Measurements from ENCODE around the gene AHCYL1. TPM values are rescaled to one million over a fixed set of nuclear protein-coding genes. Genes with fewer than 3 reads are reported as not detected.

AHCYL1 gene
- total RNA-seq, 1 donor from 2014 or later, result 59.6 TPM

GRCh38 chr1:110070671-110071242 is 86.2 kb downstream of the AHCYL1 start, which contains the start of gene ALX3:
Gene ALX3 (minus strand): TSS chr1:110070672. CDS start chr1:110070612, 60 bp downstream.
- Mint-ChIP-seq H3K4me3 (ENCODE audit: unreplicated experiment) (no peak within 1 kb of the TSS), H3K36me3 (ENCODE audit: low read depth) (peaks cover 8% of the 10 kb centered on the region), H3K27ac (ENCODE audit: unreplicated experiment) (no peak within 1 kb of the TSS), H3K4me1 (ENCODE audit: low read depth) (peaks cover 4% of the 10 kb centered on the region), H3K27me3 (ENCODE audit: low read depth) (peaks cover 67% of the 10 kb centered on the region), H3K9me3 (ENCODE audit: low read depth) (no peaks in the 10 kb centered on the region)
- TF ChIP-seq, protein P1, sequence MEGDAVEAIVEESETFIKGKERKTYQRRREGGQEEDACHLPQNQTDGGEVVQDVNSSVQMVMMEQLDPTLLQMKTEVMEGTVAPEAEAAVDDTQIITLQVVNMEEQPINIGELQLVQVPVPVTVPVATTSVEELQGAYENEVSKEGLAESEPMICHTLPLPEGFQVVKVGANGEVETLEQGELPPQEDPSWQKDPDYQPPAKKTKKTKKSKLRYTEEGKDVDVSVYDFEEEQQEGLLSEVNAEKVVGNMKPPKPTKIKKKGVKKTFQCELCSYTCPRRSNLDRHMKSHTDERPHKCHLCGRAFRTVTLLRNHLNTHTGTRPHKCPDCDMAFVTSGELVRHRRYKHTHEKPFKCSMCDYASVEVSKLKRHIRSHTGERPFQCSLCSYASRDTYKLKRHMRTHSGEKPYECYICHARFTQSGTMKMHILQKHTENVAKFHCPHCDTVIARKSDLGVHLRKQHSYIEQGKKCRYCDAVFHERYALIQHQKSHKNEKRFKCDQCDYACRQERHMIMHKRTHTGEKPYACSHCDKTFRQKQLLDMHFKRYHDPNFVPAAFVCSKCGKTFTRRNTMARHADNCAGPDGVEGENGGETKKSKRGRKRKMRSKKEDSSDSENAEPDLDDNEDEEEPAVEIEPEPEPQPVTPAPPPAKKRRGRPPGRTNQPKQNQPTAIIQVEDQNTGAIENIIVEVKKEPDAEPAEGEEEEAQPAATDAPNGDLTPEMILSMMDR (IDR thresholded peaks at IDR 0.05), result no peak
- no peak for DNase-seq (ENCODE audit: low spot score)

Other genes with a start within 250 kb of the AHCYL1 start
- 51.2 to 63.8 TPM (median 61.5 TPM) in 3 replicates for gene GSTM3, start 243.7 kb upstream of the AHCYL1 start, total RNA-seq
- gene EPS8L3, start 220.8 kb upstream of the AHCYL1 start, total RNA-seq, result not detected in 3 replicates
- gene CSF1, start 73.9 kb upstream of the AHCYL1 start, total RNA-seq, result 15.2 to 19.8 TPM (median 16.8 TPM) in 3 replicates
- 40.2 to 45.6 TPM (median 41.4 TPM) in 3 replicates for gene STRIP1, start 49.9 kb downstream of the AHCYL1 start, total RNA-seq
- gene ALX3, start 85.9 kb downstream of the AHCYL1 start, total RNA-seq, result not detected in 3 replicates
- not detected in 3 replicates for gene UBL4B, start 127.7 kb downstream of the AHCYL1 start, total RNA-seq
- gene SLC6A17, start 165.7 kb downstream of the AHCYL1 start, total RNA-seq, result 1.6 to 6.1 TPM (median 2.1 TPM) in 3 replicates
- gene KCNC4, start 225.5 kb downstream of the AHCYL1 start, total RNA-seq, result 2.7 to 5.2 TPM (median 3.2 TPM) in 3 replicates

Measured in chondrocyte (in vitro differentiated cells).